ENCODE results near the gene PCDHA8.

DNA sequence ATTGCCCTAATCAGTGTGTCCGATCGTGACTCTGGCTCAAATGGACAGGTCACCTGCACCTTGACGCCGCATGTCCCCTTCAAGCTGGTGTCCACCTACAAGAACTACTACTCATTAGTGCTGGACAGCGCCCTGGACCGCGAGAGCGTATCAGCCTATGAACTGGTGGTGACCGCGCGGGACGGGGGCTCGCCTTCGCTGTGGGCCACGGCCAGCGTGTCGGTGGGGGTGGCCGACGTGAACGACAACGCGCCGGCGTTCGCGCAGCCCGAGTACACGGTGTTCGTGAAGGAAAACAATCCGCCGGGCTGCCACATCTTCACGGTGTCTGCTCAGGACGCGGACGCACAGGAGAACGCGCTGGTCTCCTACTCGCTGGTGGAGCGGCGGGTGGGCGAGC is 42.4 kb downstream of the PCDHA8 start:
- no peak for TF ChIP-seq POLR2A (IDR thresholded peaks at IDR 0.05)
- TF ChIP-seq, protein P1, sequence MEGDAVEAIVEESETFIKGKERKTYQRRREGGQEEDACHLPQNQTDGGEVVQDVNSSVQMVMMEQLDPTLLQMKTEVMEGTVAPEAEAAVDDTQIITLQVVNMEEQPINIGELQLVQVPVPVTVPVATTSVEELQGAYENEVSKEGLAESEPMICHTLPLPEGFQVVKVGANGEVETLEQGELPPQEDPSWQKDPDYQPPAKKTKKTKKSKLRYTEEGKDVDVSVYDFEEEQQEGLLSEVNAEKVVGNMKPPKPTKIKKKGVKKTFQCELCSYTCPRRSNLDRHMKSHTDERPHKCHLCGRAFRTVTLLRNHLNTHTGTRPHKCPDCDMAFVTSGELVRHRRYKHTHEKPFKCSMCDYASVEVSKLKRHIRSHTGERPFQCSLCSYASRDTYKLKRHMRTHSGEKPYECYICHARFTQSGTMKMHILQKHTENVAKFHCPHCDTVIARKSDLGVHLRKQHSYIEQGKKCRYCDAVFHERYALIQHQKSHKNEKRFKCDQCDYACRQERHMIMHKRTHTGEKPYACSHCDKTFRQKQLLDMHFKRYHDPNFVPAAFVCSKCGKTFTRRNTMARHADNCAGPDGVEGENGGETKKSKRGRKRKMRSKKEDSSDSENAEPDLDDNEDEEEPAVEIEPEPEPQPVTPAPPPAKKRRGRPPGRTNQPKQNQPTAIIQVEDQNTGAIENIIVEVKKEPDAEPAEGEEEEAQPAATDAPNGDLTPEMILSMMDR (IDR thresholded peaks at IDR 0.05), result no peak

Data from body of pancreas (tissue), 4 donors.